K562 (cell line): Measurements from ENCODE around the gene ZDHHC16. TPM values are rescaled to one million over a fixed set of nuclear protein-coding genes. Genes with fewer than 3 reads are reported as not detected.

Experiments
- ATAC-seq: fragments of 200-7000 bp; cut with Tn5 transposase; 3 replicates; pipeline ENCODE4 v1.9.1; 2020; ENCODE audit warnings: moderate library complexity
- BruUV-seq: library from RNA; stranded (reverse); fragments of 400-500 nt; replicated peaks from 2 replicates; lab custom pipeline; 2021; lab: Mats Ljungman, UMichigan
- CTCF ChIA-PET: fragments of 300-600 bp; formaldehyde crosslinking; extraction: SDS; loops from one replicate; lab custom pipeline; 2021; ENCODE audit warnings: low intra/inter-chr PET ratio; lab: Yijun Ruan, JAX
- POLR2A ChIA-PET: fragments of 300-600, 350-650 bp; sonication (Branson Sonifier 250); formaldehyde crosslinking; extraction: SDS; loops from one replicate; lab custom pipeline; 2021; ENCODE audit warnings: antibody characterized with exemption, inconsistent platforms; lab: Yijun Ruan, JAX
- DNase-seq, 4 experiments: peaks; one replicate each; pipeline versions ENCODE4 v3.0.0 to v3.0.0-alpha.2; 2011 to 2018; ENCODE audit warnings: low spot score in 3 of 4, mixed read lengths in 3 of 4; ENCODE audit errors: extremely low read depth in 1 of 4
- FAIRE-seq: peaks from 2 replicates; lab custom pipeline; 2011; peaks lifted over from hg19 to GRCh38; lab: Jason Lieb, UNC
- H2AFZ ChIP-seq: 2 replicates; pipeline ENCODE4 v1.6.0; 2011; ENCODE audit warnings: low read depth, low read length, control low read depth, inconsistent platforms
- H3K27ac ChIP-seq: fragments of 200-600 bp; 3 replicates; pipeline ENCODE4 v1.8.0; 2011; ENCODE audit warnings: low read depth, mild to moderate bottlenecking, control low read depth, inconsistent platforms, low read length, moderate library complexity, mixed read lengths; ENCODE audit errors: extremely low read depth
- H3K27me3 ChIP-seq, 2 experiments: fragments of 300-600 bp in 1 of 2; 2 replicates in 1 of 2; 3 replicates in 1 of 2; pipeline versions ENCODE4 v1.6.0 to v1.8.0; 2011; ENCODE audit warnings: inconsistent platforms in 2 of 2, low read length in 2 of 2, mild to moderate bottlenecking in 1 of 2, mixed read lengths in 1 of 2, moderate library complexity in 1 of 2; ENCODE audit not compliant: control insufficient read depth in 2 of 2, insufficient read depth in 2 of 2
- H3K36me3 ChIP-seq: fragments of 300-600 bp; 3 replicates; pipeline ENCODE4 v1.8.0; 2011; ENCODE audit warnings: mild to moderate bottlenecking, low read length, inconsistent platforms; ENCODE audit not compliant: control insufficient read depth, insufficient read depth
- H3K4me1 ChIP-seq, 2 experiments: fragments of 200-600 bp in 1 of 2; replicated peaks in 1 of 2; 2 replicates in 1 of 2; 3 replicates in 1 of 2; pipeline versions ENCODE4 v1.5.1 to v1.8.0; 2011; ENCODE audit warnings: inconsistent platforms in 2 of 2, low read length in 2 of 2, mild to moderate bottlenecking in 1 of 2, mixed read lengths in 1 of 2, moderate library complexity in 1 of 2; ENCODE audit not compliant: control insufficient read depth in 2 of 2, insufficient read depth in 2 of 2
- H3K4me2 ChIP-seq: 2 replicates; pipeline ENCODE4 v1.6.1; 2011; ENCODE audit warnings: low read length, control low read depth, inconsistent platforms, mixed read lengths; ENCODE audit not compliant: insufficient read depth
- H3K4me3 ChIP-seq: fragments of 200-600 bp; sonication (generic), shearing (Covaris generic); 2 replicates; pipeline ENCODE4 v1.5.1; 2016; ENCODE audit warnings: control low read depth, inconsistent platforms
- H3K79me2 ChIP-seq: fragments of 200-600 bp; 3 replicates; pipeline ENCODE4 v1.8.0; 2011; ENCODE audit warnings: low read length, inconsistent platforms; ENCODE audit not compliant: control insufficient read depth, insufficient read depth
- H3K9ac ChIP-seq, 2 experiments: 2 replicates each; pipeline versions ENCODE4 v1.6.0 to v1.6.1; 2011; ENCODE audit warnings: low read depth in 2 of 2, low read length in 2 of 2, control low read depth in 1 of 2, inconsistent platforms in 1 of 2, mild to moderate bottlenecking in 1 of 2, mixed read lengths in 1 of 2; ENCODE audit not compliant: insufficient read depth in 1 of 2
- H3K9me1 ChIP-seq: one replicate; pipeline ENCODE4 v1.6.0; 2011; ENCODE audit warnings: inconsistent platforms, mild to moderate bottlenecking, low read length, moderate library complexity; ENCODE audit not compliant: control insufficient read depth, insufficient read depth
- H3K9me3 ChIP-seq: replicated peaks from 2 replicates; pipeline ENCODE4 v1.5.1; 2011; ENCODE audit warnings: low read depth, low read length, inconsistent platforms; ENCODE audit not compliant: control insufficient read depth, insufficient read depth
- H4K20me1 ChIP-seq: replicated peaks from 2 replicates; pipeline ENCODE4 v1.6.1; 2011; ENCODE audit warnings: low read length, inconsistent platforms, mixed read lengths; ENCODE audit not compliant: control insufficient read depth, insufficient read depth
- ETV6 ChIP-seq, 3 experiments: fragments of 150-350 bp in 1 of 3; sonication (generic) in 1 of 3; formaldehyde crosslinking in 1 of 3; IDR thresholded peaks; 2 replicates each; pipeline versions ENCODE4 v1.6.1 to v1.8.0; 2014 to 2022; ENCODE audit warnings: borderline replicate concordance in 2 of 3, low read depth in 2 of 3, antibody characterized with exemption in 1 of 3, low read length in 1 of 3, mild to moderate bottlenecking in 1 of 3, missing genetic modification reagents in 1 of 3
- FOXK2 ChIP-seq, 2 experiments: fragments of 450-650 bp; IDR thresholded peaks in 1 of 2; conservative IDR thresholded peaks in 1 of 2; 2 replicates each; pipeline ENCODE4 v1.6.1; 2016; ENCODE audit warnings: low read depth in 2 of 2, mild to moderate bottlenecking in 1 of 2
- GABPA ChIP-seq: fragments of 200-800 bp; sonication (Bioruptor generic); conservative IDR thresholded peaks from 2 replicates; pipeline ENCODE4 v1.6.1; 2016; ENCODE audit warnings: low read depth, missing genetic modification characterization, missing compliant biosample characterization
- MBD2 ChIP-seq: sonication (generic); IDR thresholded peaks from 2 replicates; pipeline ENCODE4 v1.6.1; 2016; ENCODE audit warnings: low read depth, borderline replicate concordance
- RBFOX2 ChIP-seq: fragments of 200-400 bp; formaldehyde crosslinking; IDR thresholded peaks from 2 replicates; pipeline ENCODE4 v1.6.1; 2017; ENCODE audit warnings: low read depth, mild to moderate bottlenecking, low read length, moderate library complexity
- ZNF431 ChIP-seq: sonication (generic); formaldehyde crosslinking; IDR thresholded peaks from 2 replicates; pipeline ENCODE4 v1.8.0; 2022; ENCODE audit warnings: mild to moderate bottlenecking, missing genetic modification reagents
- WGBS: fragments of 100-300 bp; shearing (Covaris generic); methylation state at CpG from one replicate; pipeline ENCODE4 v1.1.6; 2016; ENCODE audit warnings: low coverage, mixed read lengths; ENCODE audit not compliant: insufficient coverage; ENCODE audit errors: missing lambda C conversion rate; 5-methylcytosine and 5-hydroxymethylcytosine counted together
- in situ Hi-C: fragments of 300-500 bp; cut with MboI; formaldehyde crosslinking; loops from 4 replicates; pipeline ENCODE4 v1.15.0; 2018; ENCODE audit warnings: inconsistent platforms, mixed read lengths
- intact Hi-C: fragments of 100-400 bp; cut with micrococcal nuclease; formaldehyde crosslinking; loops from 2 replicates; pipeline ENCODE4 v1.14.2; 2022
- polyA plus RNA-seq, 8 experiments: library from polyadenylated mRNA; depleted of rRNA in 4 of 8; stranded (reverse) in 5 of 8; unstranded in 3 of 8; fragments of >200 nt; fragmentation: Nextera tagmentation in 2 of 8; fragmentation: Illumina TruSeq in 1 of 8; extraction: Ambion mirVana in 2 of 8; extraction: Trizol in 1 of 8; gene quantifications; 2 replicates each; pipeline versions ENCODE4 v1.2.1 to v1.2.3, GENCODE V29; 2011 to 2014; ENCODE audit warnings: inconsistent platforms in 1 of 8, missing spikeins in 1 of 8
- total RNA-seq, 7 experiments: library from RNA; depleted of rRNA in 6 of 7; stranded (reverse); fragments of >200 nt in 6 of 7; fragmentation: Illumina TruSeq in 2 of 7; extraction: Trizol in 2 of 7; gene quantifications; 2 replicates each; pipeline versions ENCODE4 v1.2.1 to v1.2.3, GENCODE V29; 2011 to 2021; ENCODE audit warnings: low replicate concordance in 1 of 7
- TF ChIP-seq, protein P1 (sequence below), 2 experiments: IDR thresholded peaks; 2 replicates each; pipeline ENCODE4 v1.6.1; 2011; ENCODE audit warnings: borderline replicate concordance in 1 of 2, control low read depth in 1 of 2, low read depth in 1 of 2, low read length in 1 of 2, mild to moderate bottlenecking in 1 of 2, mixed read lengths in 1 of 2, moderate library complexity in 1 of 2; ENCODE audit not compliant: insufficient read depth in 1 of 2, insufficient read length in 1 of 2, poor library complexity in 1 of 2, severe bottlenecking in 1 of 2; ENCODE audit errors: extremely low read depth in 1 of 2
- TF ChIP-seq, protein P2 (sequence below), 2 experiments: fragments of 150-350 bp in 1 of 2; IDR thresholded peaks; 2 replicates each; pipeline ENCODE4 v1.6.1; 2012 to 2016; ENCODE audit warnings: low read depth in 2 of 2, low read length in 2 of 2, mild to moderate bottlenecking in 1 of 2, moderate library complexity in 1 of 2
- TF ChIP-seq, protein P3 (sequence below): fragments of 150-350 bp; conservative IDR thresholded peaks from 2 replicates; pipeline ENCODE4 v1.6.1; 2014; ENCODE audit warnings: low read length

The ZDHHC16 gene
- total and polyA plus RNA-seq, 9 of the 15 experiments (the other 6 are each of a cell fraction or from before 2014, with no cell fraction given), result 12.5 to 33.8 (median 21.3) TPM

DNA sequence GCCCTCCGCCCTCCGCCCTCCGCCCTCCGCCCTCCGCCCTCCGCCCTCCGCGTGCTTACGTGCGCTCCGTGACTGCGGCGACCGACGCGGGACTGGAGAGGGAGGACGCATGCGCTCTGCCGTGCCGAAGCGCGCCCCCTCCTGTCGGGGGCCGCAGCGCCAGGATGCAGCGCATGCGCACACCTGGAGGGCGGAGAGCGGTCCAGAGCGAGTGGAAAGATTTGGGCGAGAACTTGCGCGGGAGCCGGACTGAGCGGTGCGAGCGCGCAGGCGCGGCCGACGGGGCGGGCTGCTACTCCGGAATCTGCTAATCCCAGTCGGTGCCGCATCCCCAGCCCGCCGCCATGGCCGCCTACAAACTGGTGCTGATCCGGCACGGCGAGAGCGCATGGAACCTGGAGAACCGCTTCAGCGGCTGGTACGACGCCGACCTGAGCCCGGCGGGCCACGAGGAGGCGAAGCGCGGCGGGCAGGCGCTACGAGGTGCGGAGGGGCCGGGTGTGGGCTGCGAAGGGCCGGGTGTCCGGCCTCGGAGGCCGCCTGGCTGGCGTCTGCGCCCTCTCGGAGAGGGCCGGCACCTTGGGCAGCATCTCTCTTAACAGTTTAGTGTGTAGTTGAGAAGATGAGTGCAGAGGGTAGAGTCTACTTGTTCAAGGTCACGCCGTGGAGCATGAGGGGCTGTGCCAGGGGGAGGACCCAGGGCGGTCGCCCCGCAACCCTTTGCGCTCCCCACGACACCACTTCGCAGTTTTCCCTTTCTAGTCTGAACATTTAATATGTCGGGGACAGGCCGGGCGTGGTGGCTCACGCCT lies 19.8 kb upstream of the ZDHHC16 start, which contains the start of gene PGAM1:
PGAM1 (plus strand) TSS at position 228 of the 812 bp plus-strand sequence; CDS start at position 345, 117 bp downstream.
- peaks cover 41% of the 10 kb centered on the region for H3K36me3 ChIP-seq
- H3K27me3 ChIP-seq, result no peaks in the 10 kb centered on the region
- peak; percentile 95 for ATAC-seq
- peaks cover 16% of the 10 kb centered on the region for H4K20me1 ChIP-seq
- ChIA-PET CTCF (interaction anchor here (0.7 kb wide), 1 partner anchor 19 kb away, joined by 4 read pairs; no protein-coding TSS in a partner anchor), POLR2A (interaction anchor here (0.7 to 1.2 kb wide), 2 partner anchors 11 to 74 kb away, joined by 3 read pairs; no protein-coding TSS in a partner anchor)
- peak within 1 kb of the TSS; percentile 99 for H3K4me2 ChIP-seq
- no peaks in the 10 kb centered on the region for H3K9me1 ChIP-seq
- H3K27ac ChIP-seq, result peak within 1 kb of the TSS; percentile 89
- H3K79me2 ChIP-seq, result peaks cover 43% of the 10 kb centered on the region
- peak within 1 kb of the TSS; percentile 90 for H3K4me3 ChIP-seq
- WGBS, result under 1% methylated on average over 41 of the region's 90 CpGs
- FAIRE-seq, result peak; percentile 86
- peak within 1 kb of the TSS; percentile 93 to 100 for H3K9ac ChIP-seq
- peak within 1 kb of the TSS; percentile 88 for H2AFZ ChIP-seq
- DNase-seq, result peak; percentile 93 to 99 (median 98)
- BruUV-seq, result TSS peak; percentile 59
- intact Hi-C loops (loop anchor here (1.0 kb wide), 1 partner anchor 19 kb away; no protein-coding TSS in a partner anchor), in situ Hi-C loops (no loop called here)
- H3K9me3 ChIP-seq, result no peaks in the 10 kb centered on the region
- H3K4me1 ChIP-seq, result peaks cover 6 to 12% of the 10 kb centered on the region in 2 experiments; a peak in 3 of 5 replicates
- TF ChIP-seq MBD2 (no peak), ETV6 (IDR thresholded peaks at IDR 0.05; ENCODE audit: borderline replicate concordance in 1 of 2, low read depth in 2 of 2, low read length in 1 of 2) (no peak), ETV6 (CRISPR knock-in tag; IDR thresholded peaks at IDR 0.05; ENCODE audit: borderline replicate concordance) (no peak), RBFOX2 (peak; percentile 89), ZNF431 (CRISPR knock-in tag) (0 out of 2 replicates have a peak, but pooled peaks have one; percentile 61), GABPA (tag) (peak; percentile 40; the same call in 1 of the 2 replicates), FOXK2 (conservative IDR thresholded peaks at IDR 0.05 in 1 of 2, IDR thresholded peaks at IDR 0.05 in 1 of 2; ENCODE audit: low read depth in 2 of 2) (no peak)
- TF ChIP-seq, protein P1, sequence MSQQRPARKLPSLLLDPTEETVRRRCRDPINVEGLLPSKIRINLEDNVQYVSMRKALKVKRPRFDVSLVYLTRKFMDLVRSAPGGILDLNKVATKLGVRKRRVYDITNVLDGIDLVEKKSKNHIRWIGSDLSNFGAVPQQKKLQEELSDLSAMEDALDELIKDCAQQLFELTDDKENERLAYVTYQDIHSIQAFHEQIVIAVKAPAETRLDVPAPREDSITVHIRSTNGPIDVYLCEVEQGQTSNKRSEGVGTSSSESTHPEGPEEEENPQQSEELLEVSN (IDR thresholded peaks at IDR 0.05; ENCODE audit: borderline replicate concordance in 1 of 2, extremely low read depth in 1 of 2, insufficient read depth in 1 of 2, insufficient read length in 1 of 2, low read depth in 1 of 2, low read length in 1 of 2, poor library complexity in 1 of 2, severe bottlenecking in 1 of 2), result peak; percentile 38 to 76
- TF ChIP-seq, protein P2, sequence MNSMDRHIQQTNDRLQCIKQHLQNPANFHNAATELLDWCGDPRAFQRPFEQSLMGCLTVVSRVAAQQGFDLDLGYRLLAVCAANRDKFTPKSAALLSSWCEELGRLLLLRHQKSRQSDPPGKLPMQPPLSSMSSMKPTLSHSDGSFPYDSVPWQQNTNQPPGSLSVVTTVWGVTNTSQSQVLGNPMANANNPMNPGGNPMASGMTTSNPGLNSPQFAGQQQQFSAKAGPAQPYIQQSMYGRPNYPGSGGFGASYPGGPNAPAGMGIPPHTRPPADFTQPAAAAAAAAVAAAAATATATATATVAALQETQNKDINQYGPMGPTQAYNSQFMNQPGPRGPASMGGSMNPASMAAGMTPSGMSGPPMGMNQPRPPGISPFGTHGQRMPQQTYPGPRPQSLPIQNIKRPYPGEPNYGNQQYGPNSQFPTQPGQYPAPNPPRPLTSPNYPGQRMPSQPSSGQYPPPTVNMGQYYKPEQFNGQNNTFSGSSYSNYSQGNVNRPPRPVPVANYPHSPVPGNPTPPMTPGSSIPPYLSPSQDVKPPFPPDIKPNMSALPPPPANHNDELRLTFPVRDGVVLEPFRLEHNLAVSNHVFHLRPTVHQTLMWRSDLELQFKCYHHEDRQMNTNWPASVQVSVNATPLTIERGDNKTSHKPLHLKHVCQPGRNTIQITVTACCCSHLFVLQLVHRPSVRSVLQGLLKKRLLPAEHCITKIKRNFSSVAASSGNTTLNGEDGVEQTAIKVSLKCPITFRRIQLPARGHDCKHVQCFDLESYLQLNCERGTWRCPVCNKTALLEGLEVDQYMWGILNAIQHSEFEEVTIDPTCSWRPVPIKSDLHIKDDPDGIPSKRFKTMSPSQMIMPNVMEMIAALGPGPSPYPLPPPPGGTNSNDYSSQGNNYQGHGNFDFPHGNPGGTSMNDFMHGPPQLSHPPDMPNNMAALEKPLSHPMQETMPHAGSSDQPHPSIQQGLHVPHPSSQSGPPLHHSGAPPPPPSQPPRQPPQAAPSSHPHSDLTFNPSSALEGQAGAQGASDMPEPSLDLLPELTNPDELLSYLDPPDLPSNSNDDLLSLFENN (IDR thresholded peaks at IDR 0.05; ENCODE audit: low read depth in 2 of 2, low read length in 2 of 2), result no peak
- TF ChIP-seq, protein P3, sequence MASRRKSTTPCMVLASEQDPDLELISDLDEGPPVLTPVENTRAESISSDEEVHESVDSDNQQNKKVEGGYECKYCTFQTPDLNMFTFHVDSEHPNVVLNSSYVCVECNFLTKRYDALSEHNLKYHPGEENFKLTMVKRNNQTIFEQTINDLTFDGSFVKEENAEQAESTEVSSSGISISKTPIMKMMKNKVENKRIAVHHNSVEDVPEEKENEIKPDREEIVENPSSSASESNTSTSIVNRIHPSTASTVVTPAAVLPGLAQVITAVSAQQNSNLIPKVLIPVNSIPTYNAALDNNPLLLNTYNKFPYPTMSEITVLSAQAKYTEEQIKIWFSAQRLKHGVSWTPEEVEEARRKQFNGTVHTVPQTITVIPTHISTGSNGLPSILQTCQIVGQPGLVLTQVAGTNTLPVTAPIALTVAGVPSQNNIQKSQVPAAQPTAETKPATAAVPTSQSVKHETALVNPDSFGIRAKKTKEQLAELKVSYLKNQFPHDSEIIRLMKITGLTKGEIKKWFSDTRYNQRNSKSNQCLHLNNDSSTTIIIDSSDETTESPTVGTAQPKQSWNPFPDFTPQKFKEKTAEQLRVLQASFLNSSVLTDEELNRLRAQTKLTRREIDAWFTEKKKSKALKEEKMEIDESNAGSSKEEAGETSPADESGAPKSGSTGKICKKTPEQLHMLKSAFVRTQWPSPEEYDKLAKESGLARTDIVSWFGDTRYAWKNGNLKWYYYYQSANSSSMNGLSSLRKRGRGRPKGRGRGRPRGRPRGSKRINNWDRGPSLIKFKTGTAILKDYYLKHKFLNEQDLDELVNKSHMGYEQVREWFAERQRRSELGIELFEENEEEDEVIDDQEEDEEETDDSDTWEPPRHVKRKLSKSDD, result no peak
